Measurements from ENCODE around the gene KLF16.

- no peak for TF ChIP-seq IFI16 (CRISPR knock-in tag; IDR thresholded peaks at IDR 0.05)
- TF ChIP-seq NR0B1 (IDR thresholded peaks at IDR 0.05; ENCODE audit: partially characterized antibody): no peak
- TF ChIP-seq XRCC4 (IDR thresholded peaks at IDR 0.05; ENCODE audit: extremely low read depth, insufficient read depth, insufficient read length): no peak
- no peak for TF ChIP-seq JUND (IDR thresholded peaks at IDR 0.05; ENCODE audit: borderline replicate concordance, low read depth, low read length)
- no peak for TF ChIP-seq JUND (tag; IDR thresholded peaks at IDR 0.05; ENCODE audit: borderline replicate concordance, low read depth, low read length)
- TF ChIP-seq CXXC5 (CRISPR knock-in tag; IDR thresholded peaks at IDR 0.05): no peak
- no peak for TF ChIP-seq MTA2 (IDR thresholded peaks at IDR 0.05; ENCODE audit: low read depth)
- TF ChIP-seq MAX (CRISPR knock-in tag; IDR thresholded peaks at IDR 0.05): no peak
- TF ChIP-seq TARDBP (IDR thresholded peaks at IDR 0.05): no peak
These were observed 29.8 kb downstream of the KLF16 start for GRCh38 chr19:1833540-1833939.
